Measurements from ENCODE around the gene DLX3.

The DLX3 gene

GRCh38 chr17:50023520-50023919 is 28.5 kb upstream of the DLX3 start:
- no peak for DNase-seq

- no peak for DNase-seq
These were observed 27.6 kb upstream of the DLX3 start for GRCh38 chr17:50022463-50023130.

GRCh38 chr17:50021681-50022370 is 26.8 kb upstream of the DLX3 start:
- DNase-seq, result no peak

GRCh38 chr17:50020841-50021599 is 26.0 kb upstream of the DLX3 start:
- DNase-seq, result no peak

- DNase-seq, result no peak
These were observed 23.9 kb upstream of the DLX3 start for GRCh38 chr17:50018909-50019308.

GRCh38 chr17:50015146-50015545 is 20.1 kb upstream of the DLX3 start:
- DNase-seq, result no peak

GRCh38 chr17:50014471-50015088 is 19.6 kb upstream of the DLX3 start:
- DNase-seq, result no peak

GRCh38 chr17:50013079-50013478 is 18.1 kb upstream of the DLX3 start:
- DNase-seq, result no peak

GRCh38 chr17:50009282-50009681 is 14.3 kb upstream of the DLX3 start:
- no peak for DNase-seq

- no peak for DNase-seq
These were observed 8.9 kb upstream of the DLX3 start for GRCh38 chr17:50003911-50004310.

GRCh38 chr17:49998836-49999511 is 4.0 kb upstream of the DLX3 start:
- no peak for DNase-seq

- DNase-seq, result peak; percentile 83 to 97 (median 90)
These were observed 3.0 kb upstream of the DLX3 start for GRCh38 chr17:49997773-49998703.

- no peak for DNase-seq
These were observed 2.3 kb upstream of the DLX3 start for GRCh38 chr17:49997301-49997650.

GRCh38 chr17:49996495-49997300 is 1.7 kb upstream of the DLX3 start:
- peak; percentile 39 to 78 (median 72) for DNase-seq

GRCh38 chr17:49996121-49996494 is 1.1 kb upstream of the DLX3 start:
- no peak for DNase-seq

GRCh38 chr17:49994085-49995054 is 654 bp downstream of the DLX3 start:
- peak in 2 of 3 experiments; percentile 68 to 77 for DNase-seq

- DNase-seq, result peak; percentile 19 to 81 (median 76)
These were observed 1.5 kb downstream of the DLX3 start for GRCh38 chr17:49993423-49994060.

- DNase-seq, result no peak
These were observed 2.0 kb downstream of the DLX3 start for GRCh38 chr17:49992933-49993422.
